ENCODE measurements around the gene MTCL3. TPM values are rescaled to one million over a fixed set of nuclear protein-coding genes. Genes with fewer than 3 reads are reported as not detected.
"Not testable (repeated sequence)": the region's sequence is repeated elsewhere in the genome, so short reads cannot be mapped to it uniquely, and the experiment has no call there.

The MTCL3 gene

GRCh38 chr6:127439718-127440117 lies 79.4 kb downstream of the MTCL3 start:
- intact Hi-C loops (cut with micrococcal nuclease) = no loop called here

GRCh38 chr6:127436578-127437110 lies 82.5 kb downstream of the MTCL3 start:
- intact Hi-C loops (cut with micrococcal nuclease) = no loop called here

DNA sequence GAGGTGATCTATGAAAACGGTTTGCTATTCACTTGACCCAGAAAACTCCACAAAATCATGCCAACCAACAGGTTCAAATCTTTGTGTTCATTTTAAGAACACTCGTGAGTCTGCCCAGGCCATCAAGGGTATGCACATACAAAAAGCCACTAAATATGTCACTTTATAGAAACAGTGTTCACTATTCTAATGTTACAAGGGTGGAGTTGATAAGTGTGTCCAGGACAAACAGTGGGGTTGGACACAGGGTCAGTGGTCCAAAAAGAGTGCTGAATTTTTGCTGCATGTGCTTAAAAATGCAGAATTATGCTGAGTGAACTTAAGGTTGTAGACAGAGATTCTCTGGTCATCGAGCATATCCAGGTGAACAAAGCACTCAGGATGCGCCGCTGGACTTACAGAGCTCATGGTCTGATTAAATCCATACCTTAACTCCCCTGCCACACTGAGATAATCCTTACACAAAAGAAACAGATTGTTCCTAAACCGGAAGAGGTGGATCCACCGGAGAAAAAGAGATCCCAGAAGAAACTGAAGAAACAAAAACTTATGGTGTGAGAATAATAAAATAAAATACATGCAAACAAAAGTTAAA lies 83.4 kb downstream of the MTCL3 start:
- intact Hi-C loops (cut with micrococcal nuclease) = no loop called here

DNA sequence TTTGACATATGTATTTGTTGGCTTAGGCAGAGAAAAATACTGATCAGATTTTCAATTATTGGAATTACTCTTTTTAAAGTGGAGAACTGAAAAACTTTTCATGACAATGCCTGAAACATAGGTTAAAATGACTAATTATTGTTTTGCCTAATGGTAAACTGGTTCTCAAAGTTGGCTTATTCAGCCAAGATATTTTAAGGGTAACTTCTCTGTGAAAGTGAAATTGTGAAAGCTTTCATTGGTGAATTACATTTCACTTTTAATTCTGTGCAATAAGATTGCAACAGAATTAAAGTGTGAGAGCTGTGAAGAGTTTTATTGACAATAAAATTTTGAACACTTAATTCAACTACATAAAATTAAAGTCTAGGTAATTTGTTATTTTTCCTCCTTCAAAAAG lies 84.5 kb downstream of the MTCL3 start:
- intact Hi-C loops (cut with micrococcal nuclease) = no loop called here

DNA sequence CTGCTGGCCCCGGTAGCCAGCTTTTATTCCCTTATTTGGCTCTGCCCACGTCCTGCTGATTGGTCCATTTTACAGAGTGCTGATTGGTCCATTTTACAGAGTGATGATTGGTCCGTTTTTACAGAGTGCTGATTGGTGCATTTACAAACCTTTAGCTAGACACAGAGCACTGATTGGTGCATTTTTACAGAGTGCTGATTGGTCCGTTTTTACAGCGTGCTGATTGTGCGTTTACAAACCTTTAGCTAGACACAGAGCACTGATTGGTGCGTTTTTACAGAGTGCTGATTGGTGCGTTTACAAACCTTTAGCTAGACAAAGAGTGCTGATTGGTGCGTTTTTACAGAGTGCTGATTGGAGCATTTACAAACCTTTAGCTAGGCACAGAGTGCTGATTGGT lies 90.6 kb downstream of the MTCL3 start:
- intact Hi-C loops (cut with micrococcal nuclease) = not testable (repeated sequence)

DNA sequence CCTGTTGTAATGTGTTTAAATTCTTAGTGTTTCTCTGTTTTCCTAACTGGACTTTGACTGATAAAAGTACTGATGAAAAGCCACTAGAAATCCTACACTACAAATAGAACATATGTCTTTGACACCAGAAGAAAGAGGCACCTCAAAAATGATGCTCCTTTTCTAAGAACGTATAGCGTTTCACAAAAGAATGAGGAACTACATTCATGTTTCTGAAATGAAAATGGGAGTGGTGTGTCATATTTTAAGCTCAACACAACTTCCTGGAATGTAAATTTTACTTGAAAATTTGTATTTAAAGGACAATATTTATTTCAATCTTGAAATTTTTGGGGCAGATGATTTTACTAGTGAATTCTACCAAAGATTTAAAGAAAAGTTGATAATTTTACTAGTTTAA lies 95.2 kb downstream of the MTCL3 start:
- intact Hi-C loops (cut with micrococcal nuclease) = loop anchor here (5.0 kb wide), 1 partner anchor 237 kb away; no protein-coding TSS in a partner anchor

Other genes with a start within 250 kb of the MTCL3 start
- 46.5 and 51.2 TPM in 2 replicates for gene ECHDC1, start 175.7 kb downstream of the MTCL3 start, total RNA-seq
- 10.4 and 11.2 TPM in 2 replicates for gene KIAA0408, start 59.9 kb downstream of the MTCL3 start, total RNA-seq
- not detected in 2 replicates for gene C6orf58, start 57.8 kb upstream of the MTCL3 start, total RNA-seq

All from T-helper 2 cell treated with Interferon-gamma antibody and Interleukin-4, amounts not matched to agents 100 ng/mL and 5 ng/mL, for 36 hours (primary cell).